Measurements from ENCODE around the gene RBP2. TPM values are rescaled to one million over a fixed set of nuclear protein-coding genes. Genes with fewer than 3 reads are reported as not detected.

The RBP2 gene
- total RNA-seq, 4 donors from 2014 or later, result not detected

GRCh38 chr3:139481116-139481515 lies 4.8 kb upstream of the RBP2 start:
- H3K36me3 ChIP-seq, result no peaks in the 10 kb centered on the region
- no peak overlapping the region for H3K4me3 ChIP-seq
- H3K27me3 ChIP-seq, result no peaks in the 10 kb centered on the region
- intact Hi-C loops (cut with DNase I; ENCODE audit: low total_unique reads), result no loop called here
- no peak overlapping the region for H3K27ac ChIP-seq
- H3K4me1 ChIP-seq, result peaks cover 8 to 9% of the 10 kb centered on the region in 2 donors
- H3K9me3 ChIP-seq, result no peaks in the 10 kb centered on the region
- TF ChIP-seq POLR2A (IDR thresholded peaks at IDR 0.05) (no peak), CTCF (IDR thresholded peaks at IDR 0.05) (no peak)
- DNase-seq, result no peak

- Histone ChIP-seq H3K36me3 (no peaks in the 10 kb centered on the region), H3K4me3 (no peak overlapping the region), H3K4me1 (peaks cover 9 to 10% of the 10 kb centered on the region in 2 donors), H3K9me3 (no peaks in the 10 kb centered on the region), H3K27ac (no peak overlapping the region), H3K27me3 (no peaks in the 10 kb centered on the region)
- TF ChIP-seq CTCF (IDR thresholded peaks at IDR 0.05) (no peak), POLR2A (IDR thresholded peaks at IDR 0.05) (no peak)
- no peak for DNase-seq
- intact Hi-C loops (cut with DNase I; ENCODE audit: low total_unique reads), result no loop called here
These were observed 4.3 kb upstream of the RBP2 start for GRCh38 chr3:139480585-139480984.

GRCh38 chr3:139477710-139478640 lies 1.7 kb upstream of the RBP2 start:
- TF ChIP-seq CTCF (IDR thresholded peaks at IDR 0.05), result no peak
- no peak for TF ChIP-seq POLR2A (IDR thresholded peaks at IDR 0.05)
- Histone ChIP-seq H3K27me3 (no peaks in the 10 kb centered on the region), H3K27ac (peak overlapping the region; percentile 50 to 70)

GRCh38 chr3:139473155-139473771 lies 3.1 kb downstream of the RBP2 start:
- Histone ChIP-seq H3K9me3 (no peaks in the 10 kb centered on the region), H3K27ac (no peak overlapping the region), H3K36me3 (no peaks in the 10 kb centered on the region), H3K4me3 (no peak overlapping the region), H3K4me1 (peaks cover 9 to 10% of the 10 kb centered on the region in 2 donors), H3K27me3 (no peaks in the 10 kb centered on the region)
- intact Hi-C loops (cut with DNase I; ENCODE audit: low total_unique reads), result no loop called here
- TF ChIP-seq POLR2A (IDR thresholded peaks at IDR 0.05), result no peak
- no peak for TF ChIP-seq CTCF (IDR thresholded peaks at IDR 0.05)
- no peak for DNase-seq

More at GRCh38 chr3:139477710-139478640, 1.7 kb upstream of the RBP2 start:
- intact Hi-C loops (cut with DNase I; ENCODE audit: low total_unique reads), result no loop called here
- DNase-seq, result peak; percentile 26 to 58
- no peak overlapping the region for H3K4me3 ChIP-seq
- peaks cover 9 to 10% of the 10 kb centered on the region in 2 donors for H3K4me1 ChIP-seq
- H3K36me3 ChIP-seq, result no peaks in the 10 kb centered on the region
- no peaks in the 10 kb centered on the region for H3K9me3 ChIP-seq

Data from uterus (tissue), 4 donors.